DMS153 (cell line): ENCODE results near the gene DRC7.
A peak's percentile ranks its signal among the peaks of the same experiment; 100 is the strongest.
"Not testable (repeated sequence)": the region's sequence is repeated elsewhere in the genome, so short reads cannot be mapped to it uniquely, and the experiment has no call there.

ENCODE experiments used
- DNase-seq: peaks from one replicate; lab custom pipeline; 2025; lab: John Stamatoyannopoulos, UW

Gene DRC7

GRCh38 chr16:57734308-57734924, 39.8 kb downstream of the DRC7 start:
- no peak for DNase-seq

- DNase-seq: peak; percentile 100
Measured at GRCh38 chr16:57734925-57735754, 40.5 kb downstream of the DRC7 start.

GRCh38 chr16:57735755-57736418, 41.3 kb downstream of the DRC7 start, which contains the start of gene KATNB1:
Gene KATNB1, plus strand, starts transcription at chr16:57735770. Its CDS starts 1,474 bp downstream, at chr16:57737244.
- DNase-seq: no peak

GRCh38 chr16:57736419-57737351, 42.1 kb downstream of the DRC7 start:
- DNase-seq: peak; percentile 49

- DNase-seq: no peak
Measured at GRCh38 chr16:57738844-57739243, 44.2 kb downstream of the DRC7 start.

GRCh38 chr16:57739756-57740422, 45.3 kb downstream of the DRC7 start:
- DNase-seq: no peak

- no peak for DNase-seq
Measured at GRCh38 chr16:57740423-57741071, 45.9 kb downstream of the DRC7 start.

GRCh38 chr16:57741660-57742191, 47.1 kb downstream of the DRC7 start:
- DNase-seq: no peak

GRCh38 chr16:57742543-57742942, 47.9 kb downstream of the DRC7 start:
- DNase-seq: peak; percentile 49

GRCh38 chr16:57743458-57743857, 48.9 kb downstream of the DRC7 start:
- DNase-seq: no peak

- DNase-seq: no peak
Measured at GRCh38 chr16:57743886-57744641, 49.5 kb downstream of the DRC7 start.

GRCh38 chr16:57744642-57744903, 50.0 kb downstream of the DRC7 start:
- DNase-seq: no peak

GRCh38 chr16:57745768-57746167, 51.2 kb downstream of the DRC7 start:
- DNase-seq: no peak

GRCh38 chr16:57746316-57746715, 51.7 kb downstream of the DRC7 start:
- DNase-seq: not testable (repeated sequence)

GRCh38 chr16:57747091-57747490, 52.5 kb downstream of the DRC7 start:
- DNase-seq: no peak

GRCh38 chr16:57747496-57747895, 52.9 kb downstream of the DRC7 start:
- DNase-seq: no peak

GRCh38 chr16:57747996-57748395, 53.4 kb downstream of the DRC7 start:
- DNase-seq: no peak

- no peak for DNase-seq
Measured at GRCh38 chr16:57748596-57748995, 54.0 kb downstream of the DRC7 start.

- DNase-seq: no peak
Measured at GRCh38 chr16:57749101-57749692, 54.6 kb downstream of the DRC7 start.
